CD4-positive, alpha-beta T cell treated with Interleukin-6 for 4 hours (primary cell): ENCODE results near the gene DIP2B.
"Not testable (repeated sequence)": the region's sequence is repeated elsewhere in the genome, so short reads cannot be mapped to it uniquely, and the experiment has no call there.

Experiments used
- DNase-seq: peaks from one replicate; pipeline ENCODE4 v3.0.0-alpha.2; 2020; ENCODE audit warnings: mixed read lengths

Gene DIP2B

DNA sequence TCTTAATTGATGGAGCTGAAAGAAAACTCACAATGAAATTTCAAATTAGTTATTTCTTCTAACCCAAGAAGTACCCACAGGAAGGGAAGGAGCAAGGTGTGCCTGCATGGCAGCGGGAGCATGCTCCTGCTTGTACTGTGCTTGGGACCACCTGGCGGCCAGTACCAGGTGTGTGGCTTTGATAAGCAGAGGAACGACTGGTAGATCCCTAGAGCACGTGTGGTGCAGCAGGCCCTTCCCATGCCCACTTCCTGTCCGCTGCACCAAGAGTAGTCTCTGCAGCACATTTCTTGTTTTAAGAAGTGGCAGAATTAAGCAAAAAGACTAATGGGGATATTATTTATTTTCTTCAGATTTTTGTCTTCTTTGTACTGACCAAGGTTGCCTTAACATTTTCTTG, 136.8 kb downstream of the DIP2B start:
- DNase-seq, result no peak

DNA sequence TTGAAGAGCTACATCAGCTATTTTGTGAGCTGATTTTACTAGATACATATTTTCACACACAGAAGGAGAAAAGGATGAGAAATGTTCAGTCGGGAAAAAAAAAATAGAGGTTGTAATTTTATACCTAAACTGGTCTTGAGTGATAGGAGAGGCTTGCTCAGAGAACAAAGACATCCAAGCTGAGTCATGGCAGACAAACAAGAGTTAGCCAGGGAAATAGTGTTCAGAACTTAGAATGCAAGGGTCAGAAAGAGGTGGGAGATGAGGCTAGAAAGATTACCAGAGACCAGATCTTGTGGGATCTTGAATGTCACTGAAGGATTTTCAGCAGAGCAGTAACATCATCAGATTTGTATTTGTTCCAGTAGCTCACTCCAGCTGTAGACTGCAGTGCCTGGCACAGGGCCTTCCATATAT, 137.3 kb downstream of the DIP2B start:
- DNase-seq, result no peak

DNA sequence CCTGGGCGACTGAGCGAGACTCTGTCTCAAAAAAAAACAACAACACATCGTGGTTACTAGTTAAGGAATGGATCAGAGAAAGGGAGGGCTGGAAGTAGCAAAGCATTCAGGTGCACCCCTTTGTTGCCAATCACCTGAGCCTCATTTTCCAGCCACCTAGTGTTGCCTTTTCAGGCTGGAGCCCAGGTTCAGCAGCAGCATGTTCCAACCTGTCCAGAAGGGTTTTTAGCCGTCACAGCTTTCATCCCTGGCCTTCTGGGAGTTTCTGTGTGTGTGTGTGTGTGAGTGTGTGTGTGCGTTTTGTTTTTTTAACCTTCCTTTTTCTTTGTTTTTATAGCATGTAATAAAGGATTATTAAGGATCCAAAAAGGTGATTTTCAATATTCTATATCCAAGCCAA, 138.0 kb downstream of the DIP2B start:
- no peak for DNase-seq

DNA sequence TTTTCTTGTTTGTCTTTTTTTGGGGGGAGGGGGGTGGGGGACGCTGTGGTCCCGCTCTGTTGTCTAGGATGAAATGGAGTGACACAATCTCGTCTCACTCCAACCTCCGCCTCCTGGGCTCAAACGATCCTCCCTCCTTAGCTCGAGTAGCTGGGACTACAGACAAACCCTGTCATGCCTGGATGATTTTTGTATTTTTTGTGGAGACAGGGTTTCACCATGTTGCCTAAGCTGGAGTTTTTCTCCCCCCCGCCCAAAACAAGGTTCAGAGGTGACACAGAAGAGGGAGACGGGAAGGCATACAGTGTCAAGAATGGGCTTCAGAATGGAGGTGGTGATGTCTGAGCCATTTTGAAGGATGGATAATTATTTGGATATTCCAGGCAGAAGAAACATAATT, 142.2 kb downstream of the DIP2B start:
- DNase-seq, result no peak

DNA sequence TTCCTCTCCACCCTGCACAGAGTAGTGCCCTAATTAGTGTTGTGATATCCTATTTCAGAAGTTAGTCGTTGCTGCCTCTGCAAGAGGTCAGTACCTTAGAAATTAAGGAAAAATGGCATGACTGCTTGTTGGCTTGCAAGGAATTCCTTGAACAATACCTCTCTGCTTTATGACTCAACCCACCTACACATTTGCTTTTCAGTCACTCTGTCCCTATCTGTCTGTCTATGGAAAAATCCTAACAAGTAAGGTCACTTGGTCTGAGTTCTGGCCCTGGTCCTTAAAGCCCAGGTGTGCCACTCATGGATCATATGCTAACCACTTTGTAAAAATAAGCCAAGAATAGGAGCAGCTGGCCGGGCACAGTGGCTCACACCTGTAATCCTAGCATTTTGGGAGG, 142.7 kb downstream of the DIP2B start:
- DNase-seq, result no peak

DNA sequence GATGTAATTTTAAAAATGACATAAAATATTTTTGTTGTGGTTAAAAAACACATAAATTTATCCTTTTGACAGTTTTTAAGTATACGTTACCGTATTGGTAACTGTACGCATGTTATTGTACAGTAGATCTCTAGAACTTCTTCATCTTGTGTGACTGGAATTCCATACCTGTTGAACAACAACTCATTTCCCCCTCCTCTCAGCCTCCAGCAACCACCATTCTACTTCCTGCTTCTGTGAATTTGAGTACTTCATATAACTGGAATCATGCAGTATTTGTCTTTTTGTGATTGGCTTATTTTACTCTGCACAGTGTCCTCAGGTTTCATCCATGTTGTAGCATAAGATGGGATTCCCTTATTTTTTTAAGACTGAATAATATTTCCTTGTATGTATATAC, 145.5 kb downstream of the DIP2B start:
- no peak for DNase-seq

DNA sequence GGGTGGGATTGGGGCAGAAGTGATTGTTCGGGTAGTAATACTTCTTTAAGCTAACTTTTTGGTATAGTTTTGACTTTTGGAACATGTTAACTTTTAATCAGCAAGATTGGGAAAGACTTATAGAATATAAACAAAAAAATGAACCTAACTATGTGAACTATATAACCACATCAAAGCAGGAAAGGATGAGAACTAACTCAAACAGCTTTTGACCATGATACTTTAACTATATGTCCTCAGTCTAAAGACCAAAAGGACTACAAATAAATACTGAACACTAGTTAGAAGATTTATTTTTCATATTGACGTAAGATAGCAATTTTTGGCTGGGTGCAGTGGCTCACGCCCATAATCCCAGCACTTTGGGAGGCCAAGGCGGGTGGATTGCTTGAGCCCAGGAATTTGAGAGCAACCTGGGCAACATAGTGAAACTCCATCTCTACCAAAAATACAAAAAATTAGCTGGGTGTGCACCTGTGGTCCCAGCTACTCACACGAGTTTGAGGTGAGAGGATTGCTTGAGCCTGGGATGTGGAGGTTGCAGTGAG, 150.7 kb downstream of the DIP2B start:
- DNase-seq, result no peak

DNA sequence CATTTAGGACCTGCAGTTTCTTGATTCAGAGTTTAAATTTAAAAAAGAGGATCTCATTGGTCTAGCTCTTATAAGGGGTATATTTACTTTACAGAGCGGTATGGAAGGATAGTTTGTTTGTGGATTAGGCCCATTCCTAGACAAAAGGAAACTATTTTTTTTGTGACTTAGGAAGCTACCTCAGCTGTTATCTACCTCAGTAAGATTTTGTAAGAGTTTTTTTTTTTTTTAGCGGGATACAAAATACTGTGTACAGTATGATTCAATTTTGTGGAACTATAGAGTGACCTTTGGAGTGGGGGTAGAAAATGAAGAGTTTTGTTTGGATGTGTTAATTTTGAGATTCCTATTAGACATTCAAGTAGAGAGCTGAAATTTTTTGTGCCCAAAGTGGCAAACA, 154.5 kb downstream of the DIP2B start:
- no peak for DNase-seq

DNA sequence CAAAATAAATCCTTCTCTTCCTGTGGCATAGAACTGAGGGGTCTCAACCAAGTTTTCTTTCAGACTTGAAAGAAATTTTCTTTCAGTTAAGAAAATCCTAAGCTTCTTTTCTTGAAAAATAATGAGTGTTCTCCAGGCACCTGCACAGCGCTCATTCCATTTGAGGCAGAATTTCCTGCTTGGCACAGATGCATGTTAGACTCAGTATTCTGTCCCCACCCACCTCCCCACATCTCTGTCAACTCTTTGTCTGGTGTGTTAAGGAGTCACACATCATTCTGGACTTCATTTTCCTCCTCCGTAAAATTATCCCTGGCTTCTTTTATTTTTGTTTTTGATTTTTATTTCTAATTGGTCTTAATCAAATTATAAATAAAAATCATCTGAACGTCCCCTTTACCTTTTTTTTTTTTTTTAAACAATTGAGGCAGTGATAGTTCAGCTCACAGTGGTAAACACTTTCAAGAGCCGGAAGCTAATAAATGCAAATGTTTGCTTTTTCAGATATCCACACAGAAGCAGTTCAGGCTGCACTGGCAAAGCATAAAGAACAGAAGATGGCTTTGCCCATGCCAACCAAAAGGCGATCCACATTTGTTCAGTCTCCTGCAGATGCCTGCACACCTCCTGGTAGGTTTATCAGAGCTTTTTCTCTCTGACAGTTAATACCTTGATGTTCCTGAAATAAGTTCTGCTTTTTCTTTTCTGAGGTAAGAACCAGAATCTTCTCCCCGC, 155.1 kb downstream of the DIP2B start:
- DNase-seq, result no peak

DNA sequence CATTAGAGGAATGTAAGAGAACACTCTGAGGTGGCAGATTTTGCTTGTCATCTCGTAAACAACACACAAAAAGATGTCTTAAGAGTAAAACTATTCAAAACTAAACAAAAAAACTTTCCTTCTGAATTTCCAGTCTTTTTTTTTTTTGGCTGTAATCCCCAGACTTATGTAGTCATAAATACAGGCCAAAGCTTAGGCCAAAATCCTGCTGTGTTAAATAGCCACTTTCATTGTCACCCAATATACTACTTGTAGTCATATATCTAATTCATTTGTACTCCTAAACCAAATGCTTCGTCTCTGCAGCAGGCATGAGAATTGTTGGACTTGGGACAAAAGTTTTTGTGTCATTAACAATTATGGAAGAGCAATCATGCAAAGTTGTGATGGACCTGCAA, 155.6 kb downstream of the DIP2B start:
- DNase-seq, result no peak

DNA sequence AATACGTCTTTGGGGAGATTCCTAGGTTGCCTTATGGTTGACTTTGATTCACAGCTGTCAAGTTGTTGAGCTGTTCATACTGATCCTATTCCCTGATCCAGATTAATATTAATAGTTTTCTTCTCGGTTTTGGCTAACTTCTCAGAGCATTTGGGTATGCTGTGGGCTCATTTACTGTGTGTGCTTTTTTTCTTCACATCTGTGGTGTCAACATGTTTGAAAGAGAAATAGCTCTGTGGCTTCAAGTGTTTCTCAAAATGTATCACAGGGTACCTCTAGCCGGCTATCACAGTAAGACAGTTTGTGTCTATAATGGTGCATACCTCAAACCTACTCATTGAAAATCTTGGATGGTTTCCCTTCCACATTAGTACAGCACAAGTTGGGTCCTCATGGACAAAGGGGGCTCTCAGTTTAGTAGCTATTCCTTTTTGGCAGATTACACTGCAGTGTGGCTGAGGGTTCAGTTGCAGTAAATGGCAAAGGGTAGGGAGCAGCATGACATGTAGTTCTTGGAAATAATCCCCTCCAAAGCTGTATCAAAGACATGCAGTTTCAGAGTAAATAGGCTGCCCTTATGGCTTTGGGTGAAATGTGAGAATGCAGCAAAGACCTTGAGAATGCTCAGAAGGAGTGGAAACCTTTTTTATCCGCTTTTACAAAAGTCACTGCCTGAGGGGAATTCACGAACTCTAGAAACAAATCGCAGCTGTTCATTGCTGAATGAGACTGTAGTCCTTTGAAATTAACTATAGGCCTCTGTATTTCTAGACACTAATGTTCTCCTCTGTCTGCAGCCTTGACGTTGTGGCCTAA, 156.7 kb downstream of the DIP2B start:
- no peak for DNase-seq

DNA sequence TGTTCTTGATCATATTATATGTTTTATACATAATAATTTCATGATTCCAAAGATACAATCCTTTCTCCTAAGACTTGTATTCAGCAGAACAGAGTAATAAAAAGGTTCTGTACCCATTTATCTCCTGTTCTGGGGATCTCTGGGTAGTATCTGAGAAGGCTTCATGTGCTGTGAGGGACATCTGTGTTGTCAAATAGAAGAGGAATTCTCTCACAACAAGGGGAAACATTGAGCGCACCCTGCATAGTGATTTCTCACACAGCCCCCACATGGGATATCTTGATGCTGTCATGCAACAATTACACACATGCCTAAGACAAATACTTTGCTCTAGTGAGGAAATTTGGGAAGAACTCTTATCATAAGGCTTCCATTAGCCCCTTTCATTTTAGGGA, 157.3 kb downstream of the DIP2B start:
- DNase-seq, result no peak

DNA sequence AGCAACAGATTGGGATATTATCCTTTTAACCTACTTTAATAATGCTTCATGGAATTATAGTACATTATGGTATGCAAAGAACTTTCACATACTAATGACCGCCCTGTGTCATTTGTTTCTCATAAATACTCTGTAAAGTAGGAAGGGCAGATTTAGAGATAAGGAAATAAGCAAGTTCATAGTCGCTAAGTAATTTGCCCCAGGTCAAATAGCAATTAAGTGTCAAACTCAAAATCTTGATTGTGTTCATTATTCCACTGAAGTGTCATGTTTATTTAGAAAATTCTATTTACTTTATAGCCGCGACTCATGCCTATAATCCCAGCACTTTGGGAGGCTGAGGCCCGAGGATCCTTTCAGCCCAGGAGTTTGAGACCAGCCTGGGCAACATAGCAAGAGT, 160.4 kb downstream of the DIP2B start:
- DNase-seq, result no peak

DNA sequence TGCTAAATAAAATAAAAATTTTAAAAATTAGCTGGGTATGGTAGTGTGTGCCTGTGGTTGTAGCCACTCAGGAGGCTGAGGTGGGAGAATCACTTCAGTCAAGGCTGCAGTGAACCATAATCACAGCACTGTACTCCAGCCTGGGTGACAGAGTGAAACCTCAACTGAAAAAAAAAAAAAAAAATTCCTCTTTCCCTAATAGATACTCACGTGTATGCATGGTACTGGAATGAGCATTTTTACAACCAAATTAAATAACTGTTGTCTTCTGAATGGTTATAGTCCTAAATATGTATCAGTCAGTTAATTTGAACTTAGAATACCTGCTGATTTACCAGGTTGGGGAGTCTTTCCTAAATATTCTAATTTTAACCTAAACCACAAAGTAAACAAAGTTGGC, 160.8 kb downstream of the DIP2B start:
- DNase-seq, result no peak

DNA sequence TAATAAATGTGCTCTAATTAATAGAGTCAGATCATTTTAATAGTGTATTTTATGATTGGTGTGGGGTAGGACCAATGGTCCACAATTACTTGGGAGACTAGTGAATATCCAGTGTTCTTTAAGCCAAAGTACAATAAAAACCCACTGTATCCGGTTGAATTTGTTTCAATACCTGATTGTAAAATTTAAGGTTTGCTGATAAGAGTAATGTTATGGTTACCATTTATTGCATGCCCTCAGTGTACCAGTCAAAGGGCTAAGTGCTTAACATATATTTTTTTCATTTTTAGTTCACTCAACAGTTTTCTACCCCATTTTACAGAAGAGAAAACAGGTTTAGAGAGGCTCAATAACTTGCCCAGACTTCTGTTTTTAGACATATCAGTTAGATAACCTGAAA, 161.2 kb downstream of the DIP2B start:
- DNase-seq, result no peak

DNA sequence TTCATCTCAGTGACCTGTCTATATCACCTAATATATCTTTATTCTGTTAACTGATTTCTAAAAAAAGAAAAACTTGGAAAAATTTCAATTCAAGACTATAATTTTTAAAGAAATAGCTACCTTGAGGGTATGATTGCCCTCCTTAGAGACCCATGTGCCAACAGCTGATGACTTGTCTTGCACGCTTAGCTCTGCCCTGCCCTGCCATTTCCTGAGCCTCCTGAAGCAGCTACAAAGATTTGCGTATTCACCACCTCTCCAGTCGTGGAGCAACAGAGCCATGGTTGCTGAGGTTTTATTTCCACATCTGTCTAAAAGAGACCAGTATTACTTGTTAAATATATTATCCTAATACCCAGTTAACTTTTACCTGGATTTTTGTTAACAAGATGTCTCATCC, 167.4 kb downstream of the DIP2B start:
- DNase-seq, result no peak

DNA sequence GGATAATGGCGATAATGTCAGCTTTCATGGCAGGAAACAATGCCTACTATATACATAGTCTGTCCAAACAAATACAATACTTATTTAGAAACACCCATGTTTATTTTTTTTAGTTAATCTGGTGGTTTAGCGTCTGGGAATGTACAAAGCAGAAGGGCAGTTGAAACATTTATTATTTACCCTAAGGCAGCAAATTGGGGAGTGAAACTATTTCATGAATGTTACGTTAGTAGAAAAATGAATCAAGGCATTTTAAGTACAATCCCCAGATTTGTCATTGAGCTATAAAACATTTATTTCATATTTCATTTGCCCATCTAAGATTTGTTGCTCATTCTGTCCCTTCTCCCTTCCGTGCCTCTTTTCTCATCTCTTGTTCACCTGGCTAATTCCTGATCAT, 172.0 kb downstream of the DIP2B start:
- no peak for DNase-seq

DNA sequence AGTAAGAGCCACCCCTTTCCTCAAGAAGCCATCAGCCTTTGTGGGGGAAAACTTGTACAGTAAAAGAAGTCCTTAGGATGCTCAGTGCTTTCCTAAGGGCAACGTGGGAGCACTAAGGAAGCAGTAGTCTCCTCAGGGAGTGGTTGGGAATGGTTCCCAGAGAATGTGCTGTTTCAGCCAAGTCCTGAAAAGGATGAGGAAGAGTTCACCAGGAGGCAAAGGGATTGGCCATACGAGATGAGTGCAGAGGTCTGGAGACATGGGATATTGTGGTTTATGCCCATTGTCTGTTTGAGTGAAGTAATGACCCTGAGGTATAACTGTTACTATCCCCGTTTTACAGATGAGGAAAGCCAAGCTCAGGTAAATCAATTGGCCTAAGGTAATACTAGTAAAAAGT, 173.1 kb downstream of the DIP2B start:
- DNase-seq, result no peak

DNA sequence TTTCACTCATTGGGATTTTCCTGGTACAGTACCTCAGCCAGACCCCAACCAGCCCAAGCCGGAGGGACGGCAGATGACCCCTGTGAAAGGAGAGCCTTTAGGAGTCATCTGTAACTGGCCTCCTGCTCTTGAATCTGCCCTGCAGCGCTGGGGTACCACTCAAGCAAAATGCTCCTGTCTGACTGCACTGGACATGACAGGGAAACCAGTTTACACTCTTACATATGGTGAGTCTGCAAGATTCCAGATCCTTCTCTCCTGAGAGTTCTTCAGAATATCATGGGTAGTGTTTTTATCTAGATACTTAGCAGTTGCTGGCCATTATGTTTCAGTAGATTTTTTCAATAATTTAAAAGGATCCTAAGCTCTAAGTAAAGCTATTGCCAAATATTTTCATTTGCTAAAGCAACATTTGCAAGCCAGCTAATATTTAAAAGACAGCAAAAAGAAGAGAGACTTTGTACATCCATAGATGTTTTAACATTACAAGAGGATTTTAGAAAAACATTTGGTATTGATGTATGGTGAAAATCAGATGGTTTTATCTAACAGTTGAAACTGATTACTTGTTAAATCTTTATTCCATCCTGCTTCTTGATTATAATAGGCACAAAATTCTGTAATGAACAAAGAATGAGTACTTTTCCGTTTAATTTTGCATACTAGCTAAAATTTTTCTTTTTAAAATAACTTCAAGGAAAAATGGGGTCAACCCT, 174.0 kb downstream of the DIP2B start:
- DNase-seq, result no peak

DNA sequence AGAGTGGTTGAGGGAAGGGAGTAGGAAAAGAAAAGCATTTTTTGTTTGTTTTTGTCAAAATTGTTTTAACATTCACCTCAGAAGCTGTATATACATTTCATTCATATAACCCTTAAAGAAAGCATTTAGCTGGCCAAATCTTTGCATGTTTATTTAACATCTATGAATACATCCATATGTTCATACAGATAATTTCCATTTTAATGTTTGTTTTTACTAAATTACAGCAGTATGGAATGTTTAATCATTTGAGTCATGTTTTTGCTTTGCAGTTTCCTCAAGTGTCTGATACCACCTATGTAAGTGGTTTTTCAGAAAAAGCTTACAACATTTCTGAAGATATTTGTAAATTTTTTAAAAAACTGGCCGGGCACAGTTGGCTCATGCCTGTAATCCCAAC, 174.8 kb downstream of the DIP2B start:
- no peak for DNase-seq

DNA sequence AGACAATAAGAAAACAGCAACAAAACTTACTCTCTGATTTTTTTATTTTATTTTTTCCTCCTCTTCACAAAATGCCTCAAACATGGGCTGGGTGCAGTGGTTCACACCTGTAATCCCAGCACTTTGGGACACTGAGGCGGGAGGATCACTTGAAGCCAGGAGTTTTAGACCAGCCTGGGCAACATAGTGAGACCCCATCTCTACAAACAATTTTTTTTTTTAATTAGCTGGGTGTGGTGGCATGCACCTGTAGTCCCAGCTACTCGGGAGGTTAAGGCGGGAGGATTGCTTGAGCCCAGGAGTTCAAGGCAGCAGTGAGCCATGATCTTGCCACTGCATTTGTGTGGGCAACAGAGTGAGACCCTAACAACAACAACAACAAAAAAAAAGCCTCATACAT, 176.3 kb downstream of the DIP2B start:
- not testable (repeated sequence) for DNase-seq

DNA sequence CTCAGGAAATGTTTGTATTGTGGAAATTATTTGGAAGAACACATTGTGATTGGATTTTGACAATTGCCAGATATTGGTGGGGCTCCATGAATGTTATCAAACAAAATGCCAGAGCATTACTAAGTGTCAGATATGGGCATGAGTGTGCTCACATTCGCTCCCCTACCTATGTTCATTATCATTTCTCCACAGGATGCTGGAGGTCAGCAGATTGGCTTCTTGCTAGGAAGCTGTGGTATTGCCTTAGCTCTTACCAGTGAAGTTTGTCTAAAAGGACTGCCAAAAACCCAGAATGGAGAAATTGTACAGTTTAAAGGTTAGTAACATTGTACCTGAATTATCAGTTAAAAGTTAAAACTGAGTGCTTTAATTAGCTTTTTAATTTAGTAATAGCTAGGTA, 180.9 kb downstream of the DIP2B start:
- no peak for DNase-seq

DNA sequence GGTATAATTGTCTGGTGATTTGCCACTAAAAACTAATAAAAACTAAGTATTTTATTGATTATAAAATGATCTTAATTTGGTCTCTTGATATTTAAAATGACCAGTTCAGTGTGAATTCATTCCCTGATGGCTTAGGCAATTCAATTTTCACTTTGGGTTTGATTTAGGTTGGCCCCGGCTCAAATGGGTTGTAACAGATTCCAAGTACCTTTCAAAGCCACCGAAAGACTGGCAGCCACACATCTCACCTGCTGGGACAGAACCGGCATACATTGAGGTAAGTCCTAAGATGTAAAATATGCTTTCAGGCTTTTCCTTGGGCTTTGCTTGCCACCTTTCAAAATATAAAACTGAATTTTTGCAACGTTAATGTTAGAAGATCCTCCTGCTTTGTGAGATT, 181.6 kb downstream of the DIP2B start:
- no peak for DNase-seq

DNA sequence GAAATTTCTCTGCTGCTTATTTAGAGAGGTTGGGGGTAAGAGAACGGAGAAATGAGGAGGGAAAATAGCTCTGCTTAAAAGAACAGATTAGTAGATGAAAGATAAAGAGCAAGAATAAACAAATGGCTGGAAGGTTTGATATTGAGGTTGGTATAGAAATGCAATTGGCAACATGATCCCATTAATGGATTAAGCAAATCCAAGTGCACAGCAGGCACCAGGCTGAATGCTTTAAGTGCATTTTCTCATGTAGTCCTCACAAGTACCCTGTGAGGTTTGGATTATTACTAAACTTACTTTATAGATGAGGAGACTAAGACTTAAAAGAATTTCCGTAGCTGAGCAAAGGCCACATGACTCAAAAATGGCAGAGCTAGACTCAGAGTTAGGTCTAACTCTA, 182.2 kb downstream of the DIP2B start:
- no peak for DNase-seq
